CD14-positive monocyte (primary cell): Measurements from ENCODE around the gene FAP. TPM values are rescaled to one million over a fixed set of nuclear protein-coding genes. Genes with fewer than 3 reads are reported as not detected.
A peak's percentile ranks its signal among the peaks of the same experiment; 100 is the strongest.

Source experiments
- DNase-seq, 3 donors: peaks; one replicate each; pipeline ENCODE4 v3.0.0-alpha.2; 2011 to 2022
- H2AFZ ChIP-seq: 2 replicates; pipeline ENCODE4 v1.6.0; 2012; ENCODE audit warnings: mild to moderate bottlenecking, low read depth, low read length, inconsistent platforms; ENCODE audit not compliant: insufficient read depth, poor library complexity, severe bottlenecking
- H3K27ac ChIP-seq, 2 donors: 1 replicate in 1 of 2; 2 replicates in 1 of 2; pipeline ENCODE4 v1.5.1; 2012 to 2013; ENCODE audit warnings: low read length in 2 of 2, control low read depth in 1 of 2, inconsistent platforms in 1 of 2, low read depth in 1 of 2, mild to moderate bottlenecking in 1 of 2
- H3K27me3 ChIP-seq, 2 donors: one replicate each; pipeline versions ENCODE4 v1.6.0 to v1.6.1; 2011 to 2013; ENCODE audit warnings: low read length in 2 of 2; ENCODE audit not compliant: control insufficient read depth in 2 of 2, insufficient read depth in 2 of 2
- H3K36me3 ChIP-seq, 2 donors: replicated peaks in 1 of 2; 1 replicate in 1 of 2; 2 replicates in 1 of 2; pipeline versions ENCODE4 v1.5.1 to v1.6.1; 2012 to 2013; ENCODE audit warnings: low read length in 2 of 2, control low read depth in 1 of 2, inconsistent platforms in 1 of 2, mild to moderate bottlenecking in 1 of 2; ENCODE audit not compliant: insufficient read depth in 2 of 2, control insufficient read depth in 1 of 2
- H3K4me1 ChIP-seq, 2 donors: 1 replicate in 1 of 2; 2 replicates in 1 of 2; pipeline versions ENCODE4 v1.5.1 to v1.6.1; 2012 to 2013; ENCODE audit warnings: low read length in 2 of 2, control low read depth in 1 of 2, inconsistent platforms in 1 of 2, mild to moderate bottlenecking in 1 of 2, moderate library complexity in 1 of 2; ENCODE audit not compliant: insufficient read depth in 2 of 2, control insufficient read depth in 1 of 2
- H3K4me2 ChIP-seq: replicated peaks from 2 replicates; pipeline ENCODE3; 2012; ENCODE audit warnings: low read length, moderate library complexity, mild to moderate bottlenecking; ENCODE audit not compliant: poor library complexity, severe bottlenecking; ENCODE audit errors: extremely low read depth
- H3K4me3 ChIP-seq, 3 experiments: fragments of 200-600 bp in 1 of 3; sonication (generic) in 1 of 3; replicated peaks in 1 of 3; 1 replicate in 2 of 3; 2 replicates in 1 of 3; pipeline ENCODE4 v1.5.1; 2011 to 2013; ENCODE audit warnings: low read length in 3 of 3, mild to moderate bottlenecking in 3 of 3, control low read depth in 2 of 3, low read depth in 2 of 3, inconsistent platforms in 1 of 3, moderate library complexity in 1 of 3
- H3K79me2 ChIP-seq: 2 replicates; pipeline ENCODE4 v1.6.0; 2012; ENCODE audit warnings: mild to moderate bottlenecking, control low read depth, inconsistent platforms, low read length, moderate library complexity; ENCODE audit not compliant: insufficient read depth
- H3K9ac ChIP-seq: 2 replicates; pipeline ENCODE4 v1.6.0; 2017; ENCODE audit warnings: low read length, mild to moderate bottlenecking; ENCODE audit not compliant: insufficient read depth, poor library complexity, severe bottlenecking
- H3K9me3 ChIP-seq, 2 donors: replicated peaks in 1 of 2; 1 replicate in 1 of 2; 2 replicates in 1 of 2; pipeline versions ENCODE4 v1.5.1 to v1.6.1; 2012 to 2013; ENCODE audit warnings: low read length in 2 of 2, control low read depth in 1 of 2; ENCODE audit not compliant: control insufficient read depth in 1 of 2, insufficient read depth in 1 of 2
- H4K20me1 ChIP-seq: 2 replicates; pipeline ENCODE4 v1.6.0; 2012; ENCODE audit warnings: mild to moderate bottlenecking, low read length, control low read depth, moderate library complexity; ENCODE audit not compliant: insufficient read depth
- H3K27ac Mint-ChIP-seq, 7 donors: one replicate each; pipeline ENCODE4 v1.8.0; 2020; ENCODE audit warnings: mild to moderate bottlenecking in 7 of 7, mixed read lengths in 7 of 7, moderate library complexity in 6 of 7, inconsistent platforms in 2 of 7
- H3K27me3 Mint-ChIP-seq, 3 donors: one replicate each; pipeline ENCODE4 v1.8.0; 2021 to 2022; ENCODE audit warnings: low read depth in 3 of 3, mild to moderate bottlenecking in 3 of 3, mixed read lengths in 3 of 3, moderate library complexity in 3 of 3, inconsistent platforms in 1 of 3
- H3K36me3 Mint-ChIP-seq, 2 donors: one replicate each; pipeline ENCODE4 v1.8.0; 2020; ENCODE audit warnings: mixed read lengths in 2 of 2, inconsistent platforms in 1 of 2, mild to moderate bottlenecking in 1 of 2
- H3K4me1 Mint-ChIP-seq: one replicate; pipeline ENCODE4 v1.8.0; 2020; ENCODE audit warnings: mild to moderate bottlenecking, mixed read lengths
- H3K4me3 Mint-ChIP-seq, 2 donors: one replicate each; pipeline ENCODE4 v1.8.0; 2020; ENCODE audit warnings: mild to moderate bottlenecking in 2 of 2, mixed read lengths in 2 of 2, moderate library complexity in 1 of 2
- H3K9me3 Mint-ChIP-seq, 7 donors: one replicate each; pipeline ENCODE4 v1.8.0; 2020 to 2022; ENCODE audit warnings: mixed read lengths in 7 of 7, mild to moderate bottlenecking in 6 of 7, moderate library complexity in 6 of 7, inconsistent platforms in 2 of 7
- CTCF ChIP-seq: fragments of 200-600 bp; IDR thresholded peaks from one replicate; pipeline ENCODE4 v1.8.0; 2022; ENCODE audit warnings: antibody characterized with exemption, mild to moderate bottlenecking
- WGBS: methylation state at CpG from one replicate; pipeline ENCODE4 v1.1.5; 2013; ENCODE audit warnings: missing lambda C conversion rate; ENCODE audit not compliant: insufficient coverage; 5-methylcytosine and 5-hydroxymethylcytosine counted together
- intact Hi-C, 2 donors: fragments of 100-400 bp; cut with micrococcal nuclease; formaldehyde crosslinking; loops; one replicate each; pipeline versions ENCODE4 v1.15.0 to v1.15.1; 2023
- polyA plus RNA-seq, 3 donors: library from polyadenylated mRNA; depleted of rRNA in 1 of 3; unstranded in 2 of 3; stranded (reverse) in 1 of 3; fragments of 300-500 nt in 2 of 3; fragments of >200 nt in 1 of 3; fragmentation: Illumina TruSeq in 2 of 3; gene quantifications; 1 replicate in 2 of 3; 2 replicates in 1 of 3; pipeline ENCODE4 v1.2.3, GENCODE V29; 2012 to 2021

FAP gene
- polyA plus RNA-seq, 3 donors, result not detected

- Mint-ChIP-seq H3K9me3 (peaks cover 0 to 3% (median 2%) of the 10 kb centered on the region in 7 donors), H3K4me3 (no peak overlapping the region), H3K4me1 (no peaks in the 10 kb centered on the region), H3K27me3 (no peaks in the 10 kb centered on the region), H3K36me3 (no peaks in the 10 kb centered on the region), H3K27ac (no peak overlapping the region)
- TF ChIP-seq CTCF, result no peak
- H3K4me3 ChIP-seq, result no peak overlapping the region
- no peak overlapping the region for H2AFZ ChIP-seq
- H4K20me1 ChIP-seq, result no peaks in the 10 kb centered on the region
- H3K4me1 ChIP-seq, result no peaks in the 10 kb centered on the region
- H3K9me3 ChIP-seq, result peaks cover 0 to 3% of the 10 kb centered on the region in 2 donors
- no peak overlapping the region for H3K27ac ChIP-seq
- DNase-seq, result no peak
- no peaks in the 10 kb centered on the region for H3K79me2 ChIP-seq
- intact Hi-C loops, result no loop called here
- H3K27me3 ChIP-seq, result no peaks in the 10 kb centered on the region
- H3K9ac ChIP-seq, result no peak overlapping the region
- no CpG with 5 or more reads among the region's 1 CpG for WGBS
- H3K4me2 ChIP-seq, result no peak overlapping the region
- H3K36me3 ChIP-seq, result no peaks in the 10 kb centered on the region
These were observed 1.8 kb upstream of the FAP start for GRCh38 chr2:162245061-162245460.

GRCh38 chr2:162244541-162245031 lies 1.3 kb upstream of the FAP start:
- Mint-ChIP-seq H3K27me3 (no peaks in the 10 kb centered on the region), H3K36me3 (no peaks in the 10 kb centered on the region), H3K27ac (no peak overlapping the region), H3K4me3 (no peak overlapping the region), H3K9me3 (peaks cover 0 to 3% (median 0%) of the 10 kb centered on the region in 7 donors), H3K4me1 (peaks cover 1% of the 10 kb centered on the region)
- DNase-seq, result no peak
- H2AFZ ChIP-seq, result peak overlapping the region; percentile 21
- H3K4me3 ChIP-seq, result no peak overlapping the region
- no peaks in the 10 kb centered on the region for H3K4me1 ChIP-seq
- TF ChIP-seq CTCF, result no peak
- no peaks in the 10 kb centered on the region for H3K27me3 ChIP-seq
- H4K20me1 ChIP-seq, result no peaks in the 10 kb centered on the region
- H3K27ac ChIP-seq, result no peak overlapping the region
- no peaks in the 10 kb centered on the region for H3K79me2 ChIP-seq
- WGBS, result no CpG with 5 or more reads among the region's 2 CpGs
- H3K36me3 ChIP-seq, result no peaks in the 10 kb centered on the region
- H3K4me2 ChIP-seq, result no peak overlapping the region
- intact Hi-C loops, result no loop called here
- H3K9me3 ChIP-seq, result no peaks in the 10 kb centered on the region
- H3K9ac ChIP-seq, result no peak overlapping the region
